ENCODE results near the gene C3. TPM values are rescaled to one million over a fixed set of nuclear protein-coding genes. Genes with fewer than 3 reads are reported as not detected.

C3 gene
- total RNA-seq, 1 experiment from 2014 or later: not detected

DNA sequence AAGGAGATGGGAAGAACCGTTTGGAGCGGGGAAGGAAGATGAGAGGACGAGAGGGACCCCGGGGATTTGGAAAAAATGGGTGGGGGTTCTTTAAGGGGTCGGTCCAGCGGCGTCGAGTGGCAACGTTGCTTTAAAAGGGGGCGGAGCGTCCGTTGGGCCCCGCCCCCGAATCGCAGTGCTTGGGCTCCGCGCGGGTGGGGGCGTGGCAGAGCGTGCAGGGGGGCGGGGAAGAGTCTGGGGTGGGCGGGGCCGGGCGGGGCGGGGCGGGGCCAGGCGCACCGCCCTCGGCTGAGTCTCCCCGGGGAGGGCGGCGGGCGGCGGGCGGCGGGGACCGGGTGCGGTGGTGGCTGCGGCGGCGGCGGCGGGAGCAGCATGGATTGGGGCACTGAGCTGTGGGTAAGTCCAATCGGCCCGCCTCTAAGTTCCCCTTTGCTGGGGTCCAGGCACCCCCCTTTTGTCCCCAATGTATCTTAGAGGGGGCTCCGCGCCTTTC is 19.0 kb upstream of the C3 start, which contains the start of gene TRIP10:
Gene TRIP10, plus strand, starts transcription at position 291 of the 493 bp plus-strand sequence. Its CDS starts 82 bp downstream, at position 373.
- H3K27ac ChIP-seq: peak within 1 kb of the TSS; percentile 59
- no peaks in the 10 kb centered on the region for H3K27me3 ChIP-seq (replicated peaks)
- DNase-seq (ENCODE audit: low read depth in 1 of 2, low spot score in 2 of 2): peak in 1 of 2 experiments; percentile 78
- H3K9me3 ChIP-seq (replicated peaks): no peaks in the 10 kb centered on the region
- H3K4me3 ChIP-seq: peak within 1 kb of the TSS; percentile 72
- H3K4me1 ChIP-seq (replicated peaks): peaks cover 43% of the 10 kb centered on the region
- peaks cover 16% of the 10 kb centered on the region for H3K36me3 ChIP-seq

DNA sequence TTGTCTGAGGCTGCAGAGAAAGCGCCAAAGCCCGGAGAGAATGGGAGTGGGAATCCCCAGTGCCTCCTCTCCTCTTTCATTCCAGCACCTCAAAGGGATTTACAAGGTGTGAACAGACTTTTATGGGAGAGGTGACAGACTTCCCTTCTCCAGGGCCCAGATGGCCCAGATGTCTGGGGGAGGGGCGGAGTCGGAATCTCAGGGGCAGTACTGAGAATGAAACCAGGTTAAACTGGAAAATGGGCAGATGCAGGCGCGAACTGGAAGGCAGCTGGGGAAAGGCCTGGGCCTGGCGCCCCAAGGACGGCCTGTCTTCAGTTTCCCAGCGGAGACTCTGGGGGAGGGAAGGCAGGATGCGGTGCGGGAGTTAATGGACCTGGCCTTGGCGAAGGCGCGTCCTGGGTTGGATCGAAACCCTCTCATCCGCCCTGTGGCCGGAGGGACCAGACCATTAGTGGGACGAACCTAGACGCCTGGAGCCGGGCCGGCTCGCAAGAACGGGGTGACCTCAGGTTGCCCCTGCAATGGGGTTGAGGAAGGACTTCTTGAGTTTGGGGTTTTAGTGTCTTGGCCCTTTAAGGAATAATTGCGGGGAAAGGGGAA is 18.4 kb upstream of the C3 start:
- Histone ChIP-seq H3K27ac (no peak overlapping the region), H3K4me3 (peak overlapping the region; percentile 72), H3K36me3 (peaks cover 13% of the 10 kb centered on the region), H3K27me3 (replicated peaks) (no peaks in the 10 kb centered on the region), H3K4me1 (replicated peaks) (peaks cover 38% of the 10 kb centered on the region), H3K9me3 (replicated peaks) (no peaks in the 10 kb centered on the region)
- peak in 1 of 2 experiments; percentile 66 for DNase-seq (ENCODE audit: low read depth in 1 of 2, low spot score in 2 of 2)

DNA sequence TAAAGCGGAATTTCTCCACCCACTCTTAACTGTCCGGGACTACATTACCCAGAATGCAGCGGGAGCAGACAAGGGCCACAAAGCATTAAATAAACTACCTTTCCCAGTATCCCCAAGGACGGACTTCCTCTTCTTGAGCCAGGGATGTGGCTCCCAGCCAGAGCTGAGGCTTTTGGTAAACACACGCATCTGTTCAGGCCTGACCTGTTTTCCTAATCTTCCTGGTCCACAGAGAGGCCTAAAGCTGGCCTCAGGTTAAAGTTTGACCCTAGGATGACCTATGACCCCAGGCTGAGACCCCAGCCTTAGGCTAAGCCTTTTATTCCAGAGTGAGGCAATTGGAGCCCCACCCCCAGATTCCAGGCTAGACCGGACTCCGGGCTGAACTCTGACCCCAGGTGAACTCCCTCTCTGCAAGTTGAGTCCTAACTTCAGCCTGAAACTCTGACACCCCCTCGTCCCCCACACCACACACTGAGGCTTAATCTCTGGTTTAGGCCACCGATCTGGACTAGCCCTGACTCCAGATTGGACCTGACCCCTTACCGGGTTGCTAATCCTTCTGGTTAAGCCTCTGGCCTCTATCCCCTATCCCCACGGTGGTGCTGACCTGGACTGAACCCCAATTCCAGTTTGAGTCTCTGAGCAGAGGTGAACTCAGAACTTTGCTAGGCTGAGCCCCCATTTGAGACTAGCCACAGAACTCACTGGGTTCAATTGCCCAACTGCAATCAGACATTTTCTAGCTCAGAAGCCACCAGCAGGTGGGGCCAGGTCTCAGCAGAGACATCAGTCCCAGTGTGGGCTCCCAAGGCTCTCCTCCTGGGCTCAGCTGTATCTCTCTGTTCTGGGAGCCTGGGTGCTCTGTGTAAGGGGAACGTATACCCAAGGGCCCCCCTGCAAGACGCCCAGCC is 17.7 kb upstream of the C3 start:
- peak; percentile 72 to 75 for DNase-seq (ENCODE audit: low read depth in 1 of 2, low spot score in 2 of 2)
- Histone ChIP-seq H3K4me1 (replicated peaks) (peaks cover 30% of the 10 kb centered on the region), H3K9me3 (replicated peaks) (no peaks in the 10 kb centered on the region), H3K4me3 (no peak overlapping the region), H3K27me3 (replicated peaks) (no peaks in the 10 kb centered on the region), H3K27ac (no peak overlapping the region), H3K36me3 (peaks cover 9% of the 10 kb centered on the region)

DNA sequence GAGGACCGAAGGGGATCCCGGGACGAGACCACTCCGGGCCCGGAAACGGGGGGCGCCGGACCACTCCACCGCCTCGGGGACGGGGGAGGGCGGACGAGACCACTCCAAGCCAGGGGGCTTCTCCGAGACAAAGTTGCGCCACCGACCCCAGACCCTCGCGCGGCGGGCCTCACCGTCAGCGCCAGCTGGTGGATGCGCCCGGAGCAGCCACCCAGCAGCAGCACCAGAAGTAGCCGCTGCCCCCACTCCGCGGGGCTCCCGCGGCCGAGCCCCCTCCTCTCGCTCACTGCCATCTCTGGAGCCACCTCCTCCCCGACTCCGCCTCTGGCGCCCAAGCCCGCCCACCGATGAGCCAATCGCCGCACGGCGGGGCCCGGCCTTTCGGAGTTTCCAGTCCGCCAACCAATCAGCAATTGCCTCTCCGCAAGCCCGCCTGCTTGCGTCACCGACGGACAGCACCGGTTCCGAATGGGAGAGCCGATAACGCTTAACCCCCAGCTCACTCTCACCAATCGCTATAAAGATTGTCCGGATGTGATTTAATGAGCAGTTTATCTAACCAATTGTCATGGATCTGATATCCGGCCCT is 16.9 kb upstream of the C3 start, which contains the start of gene GPR108:
Gene GPR108, minus strand, starts transcription at position 297 of the 589 bp plus-strand sequence. Its CDS starts 4 bp downstream, at position 293.
- Histone ChIP-seq H3K27me3 (replicated peaks) (no peaks in the 10 kb centered on the region), H3K36me3 (peaks cover 10% of the 10 kb centered on the region; the same call in 1 of the 2 replicates), H3K4me1 (replicated peaks) (peaks cover 27% of the 10 kb centered on the region), H3K4me3 (peak within 1 kb of the TSS; percentile 72), H3K9me3 (replicated peaks) (no peaks in the 10 kb centered on the region), H3K27ac (peak within 1 kb of the TSS; percentile 84)
- peak; percentile 99 to 100 for DNase-seq (ENCODE audit: low read depth in 1 of 2, low spot score in 2 of 2)

DNA sequence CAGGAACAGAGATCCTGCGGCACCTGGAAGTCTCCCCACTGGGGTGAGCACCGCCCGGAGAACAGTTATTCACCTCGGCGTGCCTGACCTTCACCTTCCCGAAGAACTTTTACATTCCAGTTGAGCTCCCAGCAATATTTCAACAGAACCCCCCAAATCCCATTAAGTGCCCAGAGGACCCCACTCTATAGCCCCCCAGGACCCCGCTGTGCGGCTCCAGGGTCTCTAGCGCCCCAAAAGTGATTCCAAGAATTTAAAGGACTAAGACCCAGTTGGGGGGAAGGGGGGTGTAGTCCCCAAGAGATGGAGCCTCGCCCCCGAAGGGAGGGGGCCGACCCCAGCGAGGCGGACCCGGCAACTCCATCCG is 16.4 kb upstream of the C3 start:
- peak overlapping the region; percentile 84 for H3K27ac ChIP-seq
- peak overlapping the region; percentile 72 for H3K4me3 ChIP-seq
- peaks cover 27% of the 10 kb centered on the region for H3K4me1 ChIP-seq (replicated peaks)
- H3K36me3 ChIP-seq: peaks cover 14% of the 10 kb centered on the region; the same call in 1 of the 2 replicates
- H3K27me3 ChIP-seq (replicated peaks): no peaks in the 10 kb centered on the region
- no peaks in the 10 kb centered on the region for H3K9me3 ChIP-seq (replicated peaks)
- DNase-seq (ENCODE audit: low read depth in 1 of 2, low spot score in 2 of 2): no peak

DNA sequence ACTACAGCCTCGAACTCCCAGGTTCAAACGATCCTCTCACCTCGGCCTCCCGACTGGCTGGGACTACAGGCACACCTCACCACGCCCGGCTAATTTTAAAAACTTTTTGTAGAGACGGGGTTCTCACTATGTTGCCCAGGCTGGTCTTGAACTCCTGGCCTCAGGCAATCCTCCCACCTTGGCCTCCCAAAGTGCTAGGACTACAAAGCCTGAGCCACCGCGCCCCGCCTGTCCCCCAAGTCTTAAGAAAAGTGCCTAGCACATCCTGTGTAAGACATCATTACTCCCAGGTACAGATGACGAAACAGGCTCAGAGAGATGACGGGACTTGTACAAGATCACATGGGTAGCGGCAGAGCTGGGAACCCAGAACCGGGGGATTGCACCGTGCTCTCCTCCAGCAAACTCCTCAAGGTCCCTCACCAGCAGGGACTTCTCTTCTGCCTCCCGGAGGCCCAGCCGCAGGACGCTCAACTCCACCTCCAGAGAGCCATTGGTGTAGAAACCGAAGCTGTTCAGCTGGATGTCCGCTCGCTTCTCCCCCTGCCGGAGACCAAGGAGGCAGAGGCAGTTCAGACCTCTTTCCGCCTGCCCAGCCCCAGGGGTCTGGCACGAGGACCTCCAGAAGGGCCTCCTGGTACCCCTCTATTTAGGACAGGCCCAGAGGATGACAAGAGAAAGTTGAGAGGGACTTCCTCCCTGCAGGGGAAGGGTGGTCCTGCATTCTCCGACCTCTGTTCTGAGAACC is 15.9 kb upstream of the C3 start:
- Histone ChIP-seq H3K4me1 (replicated peaks) (peaks cover 27% of the 10 kb centered on the region), H3K36me3 (peaks cover 16% of the 10 kb centered on the region; the same call in 1 of the 2 replicates), H3K27ac (0 out of 2 replicates have a peak overlapping the region, but pooled peaks have one; percentile 84), H3K4me3 (peak overlapping the region; percentile 72), H3K9me3 (replicated peaks) (no peaks in the 10 kb centered on the region), H3K27me3 (replicated peaks) (no peaks in the 10 kb centered on the region)
- peak; percentile 82 to 88 for DNase-seq (ENCODE audit: low read depth in 1 of 2, low spot score in 2 of 2)

DNA sequence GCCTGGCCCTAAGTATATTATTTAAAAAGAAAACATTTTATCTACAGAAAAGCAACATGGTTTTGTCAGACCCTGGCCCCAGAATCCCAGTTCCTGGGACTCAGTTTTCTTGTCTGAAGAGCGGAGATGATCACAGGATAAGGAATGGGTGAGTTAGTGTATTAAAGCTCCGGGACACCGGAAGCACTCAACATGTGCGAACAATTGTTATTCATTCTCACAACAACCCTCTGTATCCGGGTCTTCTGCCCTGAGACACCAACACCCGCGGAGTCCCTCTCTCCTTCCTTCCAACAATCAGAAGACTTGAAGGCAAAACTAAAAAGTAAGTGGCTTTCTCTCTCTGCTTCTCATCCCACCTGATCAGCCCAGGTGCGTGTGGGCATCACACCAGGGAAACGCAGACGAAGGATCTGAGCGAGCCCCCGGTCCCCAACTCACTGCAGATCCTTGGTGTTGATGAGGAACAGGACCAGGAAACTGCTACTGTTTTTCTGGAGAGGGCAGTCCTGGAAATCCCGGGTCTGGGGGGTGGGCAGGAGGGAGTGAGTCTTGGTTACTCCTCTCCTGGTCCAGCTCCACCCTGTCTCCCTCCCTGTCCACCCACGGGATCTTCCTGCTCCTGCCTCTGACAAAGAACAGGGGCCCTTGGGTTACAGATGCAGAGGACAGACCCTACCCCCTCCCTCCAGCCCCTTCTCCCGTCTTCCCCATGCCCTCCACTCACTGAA is 14.9 kb upstream of the C3 start:
- Histone ChIP-seq H3K4me1 (replicated peaks) (peaks cover 24% of the 10 kb centered on the region), H3K4me3 (no peak overlapping the region), H3K27ac (no peak overlapping the region), H3K27me3 (replicated peaks) (no peaks in the 10 kb centered on the region), H3K36me3 (peaks cover 16% of the 10 kb centered on the region; the same call in 1 of the 2 replicates), H3K9me3 (replicated peaks) (no peaks in the 10 kb centered on the region)
- no peak for DNase-seq (ENCODE audit: low read depth in 1 of 2, low spot score in 2 of 2)

DNA sequence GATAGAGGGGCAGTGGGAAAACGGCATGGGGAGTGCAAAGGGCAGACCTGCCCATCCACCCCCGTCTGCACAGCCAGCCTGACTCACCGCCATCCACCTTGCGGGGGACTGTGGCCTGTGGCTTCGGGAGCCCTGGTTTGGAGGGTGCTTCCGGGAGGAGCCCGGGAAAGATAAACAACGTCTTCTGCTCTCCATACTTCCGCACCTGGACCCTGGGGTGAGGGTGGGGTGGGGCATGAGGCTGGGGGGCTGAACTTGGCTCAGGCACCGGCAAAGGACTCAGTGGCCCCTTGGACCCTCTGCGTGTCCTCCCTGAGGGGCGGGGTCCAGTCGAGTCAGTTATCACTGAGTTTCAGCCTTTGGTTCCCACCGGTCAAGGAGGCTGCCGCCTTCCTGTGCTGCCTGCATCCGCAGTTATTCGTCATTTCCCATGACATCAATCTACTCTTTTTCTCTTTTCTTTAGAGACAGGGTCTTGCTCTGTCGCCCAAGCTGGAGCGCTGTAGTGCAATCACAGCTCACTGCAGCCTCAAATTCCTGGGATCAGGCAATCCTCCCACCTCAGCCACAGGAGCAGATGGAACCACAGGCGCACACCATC is 13.7 kb upstream of the C3 start:
- H3K4me1 ChIP-seq (replicated peaks): peaks cover 23% of the 10 kb centered on the region
- no peaks in the 10 kb centered on the region for H3K27me3 ChIP-seq (replicated peaks)
- no peak overlapping the region for H3K27ac ChIP-seq
- no peak for DNase-seq (ENCODE audit: low read depth in 1 of 2, low spot score in 2 of 2)
- H3K4me3 ChIP-seq: no peak overlapping the region
- H3K9me3 ChIP-seq (replicated peaks): no peaks in the 10 kb centered on the region
- peaks cover 13% of the 10 kb centered on the region; the same call in 1 of the 2 replicates for H3K36me3 ChIP-seq

DNA sequence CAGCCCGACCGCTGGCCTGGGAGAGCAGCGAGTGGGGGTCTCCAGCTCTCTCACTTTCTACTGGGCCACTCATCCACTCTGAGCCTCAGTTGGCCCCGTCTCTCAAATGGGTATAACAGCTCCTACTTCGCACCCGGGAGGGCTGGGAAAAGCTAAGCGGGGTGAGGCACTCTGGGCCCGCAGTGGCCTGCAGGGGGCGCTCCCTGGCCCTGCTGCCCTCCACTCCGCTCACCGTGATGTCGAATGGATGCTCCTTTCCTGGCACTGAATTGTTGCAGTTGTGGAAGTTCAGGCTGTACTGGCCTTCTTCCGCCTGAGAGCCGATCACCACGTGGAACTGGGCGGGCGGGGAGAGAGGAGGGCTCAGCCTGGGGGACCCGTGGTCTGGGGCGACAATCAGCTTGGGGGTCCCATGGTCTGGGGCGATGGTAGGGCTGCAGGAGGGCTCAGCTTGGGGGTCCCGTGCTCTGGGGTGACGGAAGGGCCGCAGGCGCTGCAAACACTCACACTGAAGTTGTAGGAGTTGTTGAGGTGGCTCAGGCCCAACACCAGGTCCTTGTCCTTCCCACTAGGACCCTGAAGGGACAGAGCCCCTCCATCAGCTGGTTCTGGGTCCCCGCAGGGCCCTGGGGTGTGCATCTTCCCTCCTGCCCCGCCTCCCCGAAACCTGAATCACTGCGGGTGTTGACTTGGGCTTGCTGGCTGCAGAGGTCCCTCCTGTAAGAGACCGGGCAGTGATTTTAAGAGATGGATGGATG is 13.1 kb upstream of the C3 start:
- Histone ChIP-seq H3K4me3 (no peak overlapping the region), H3K4me1 (replicated peaks) (peaks cover 16% of the 10 kb centered on the region), H3K27me3 (replicated peaks) (no peaks in the 10 kb centered on the region), H3K9me3 (replicated peaks) (no peaks in the 10 kb centered on the region), H3K36me3 (peaks cover 13% of the 10 kb centered on the region; the same call in 1 of the 2 replicates), H3K27ac (no peak overlapping the region)
- DNase-seq (ENCODE audit: low read depth in 1 of 2, low spot score in 2 of 2): no peak

DNA sequence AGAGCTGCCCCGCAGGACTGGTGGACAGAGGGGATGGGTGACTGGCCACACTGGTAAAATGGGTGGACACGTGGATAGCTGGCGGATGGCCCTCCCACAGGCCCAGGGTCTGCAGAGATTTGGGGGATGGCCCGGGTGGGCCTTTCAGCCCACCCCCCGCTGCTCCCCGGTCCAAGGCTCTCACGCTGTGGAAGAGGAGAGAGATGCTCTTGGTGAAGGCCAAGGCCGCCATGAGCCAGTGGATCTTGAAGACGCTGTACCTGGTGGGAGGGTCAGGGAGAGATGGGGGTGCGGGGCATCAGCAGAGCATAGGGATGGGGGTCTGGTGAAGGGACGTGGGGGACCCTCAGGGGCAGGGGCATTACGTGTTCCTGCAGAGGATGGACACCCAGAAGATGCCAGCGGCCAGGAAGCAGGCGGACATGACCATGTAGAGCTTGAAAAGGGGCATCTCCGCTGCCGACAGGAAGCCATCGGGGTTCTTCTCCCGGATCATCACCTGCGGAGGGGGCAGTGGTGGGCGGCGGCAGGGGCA is 12.4 kb upstream of the C3 start:
- no peaks in the 10 kb centered on the region for H3K27me3 ChIP-seq (replicated peaks)
- peaks cover 10% of the 10 kb centered on the region for H3K4me1 ChIP-seq (replicated peaks)
- no peak overlapping the region for H3K4me3 ChIP-seq
- no peak for DNase-seq (ENCODE audit: low read depth in 1 of 2, low spot score in 2 of 2)
- peaks cover 13% of the 10 kb centered on the region; the same call in 1 of the 2 replicates for H3K36me3 ChIP-seq
- H3K9me3 ChIP-seq (replicated peaks): no peaks in the 10 kb centered on the region
- no peak overlapping the region for H3K27ac ChIP-seq

DNA sequence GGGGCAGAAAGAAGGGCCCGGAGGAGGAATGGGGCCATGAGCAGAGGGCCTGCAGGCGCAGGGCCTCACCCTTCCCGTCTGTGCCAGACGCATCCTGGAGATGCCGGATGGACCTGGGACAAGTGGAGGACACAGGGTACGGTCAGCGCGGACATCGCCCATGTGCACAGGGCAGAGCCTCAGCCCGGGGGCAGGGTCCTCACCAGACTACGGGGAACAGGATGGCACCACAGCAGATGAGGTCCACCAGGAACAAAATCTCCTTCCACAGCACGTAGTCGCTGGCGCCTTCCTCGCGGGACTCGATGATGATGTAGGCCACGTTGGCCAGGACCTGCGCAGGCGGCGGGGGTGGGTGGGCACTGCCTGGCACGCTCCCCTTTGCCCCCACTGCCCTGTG is 11.4 kb upstream of the C3 start:
- DNase-seq (ENCODE audit: low read depth in 1 of 2, low spot score in 2 of 2): no peak

More for the DNA sequence above, 11.4 kb upstream of the C3 start:
- peaks cover 13% of the 10 kb centered on the region; the same call in 1 of the 2 replicates for H3K36me3 ChIP-seq
- no peaks in the 10 kb centered on the region for H3K27me3 ChIP-seq (replicated peaks)
- no peak overlapping the region for H3K4me3 ChIP-seq
- no peaks in the 10 kb centered on the region for H3K9me3 ChIP-seq (replicated peaks)
- no peak overlapping the region for H3K27ac ChIP-seq
- H3K4me1 ChIP-seq (replicated peaks): peaks cover 9% of the 10 kb centered on the region

All from SJSA1 (cell line).